HG02885 (cell line): ENCODE data around the gene ADAMTS17.
"Not testable (repeated sequence)": the region's sequence is repeated elsewhere in the genome, so short reads cannot be mapped to it uniquely, and the experiment has no call there.

Experiments
- ATAC-seq: cut with Tn5 transposase; IDR thresholded peaks from one replicate; pipeline ENCODE4 v1.9.1; 2021; ENCODE audit warnings: mild to moderate bottlenecking; ENCODE audit not compliant: unreplicated experiment, poor library complexity

The ADAMTS17 gene

DNA sequence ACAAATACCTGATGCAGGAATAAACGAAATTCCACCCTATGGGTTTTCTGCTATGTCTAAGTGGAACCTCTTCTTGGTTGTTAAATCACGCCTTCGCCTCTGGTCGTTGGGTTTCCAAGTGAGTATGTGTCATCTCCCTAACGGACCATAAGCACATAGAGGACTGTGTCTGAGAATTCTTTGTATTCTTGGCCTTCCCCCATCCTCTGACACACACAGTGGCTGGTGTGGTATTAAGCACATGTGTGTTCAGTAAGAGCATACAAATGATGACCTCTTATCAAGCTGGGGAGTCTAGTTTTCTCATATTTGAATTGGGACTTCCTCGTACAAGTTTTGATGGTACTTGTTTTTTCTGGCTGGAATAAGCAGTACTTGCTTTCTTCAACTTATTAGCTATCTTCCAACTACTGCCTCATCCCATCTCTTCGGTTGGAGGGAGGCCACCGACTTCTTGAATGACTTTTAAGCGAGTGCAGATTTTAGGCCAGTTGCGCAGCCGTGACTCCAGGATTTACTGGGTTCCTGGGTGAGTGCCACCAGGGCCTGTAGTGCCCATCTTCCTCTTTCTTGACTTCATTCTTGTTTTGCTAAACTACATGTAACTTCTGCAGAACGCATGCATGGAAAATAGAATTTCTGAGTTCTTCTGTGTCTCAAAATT, 240.2 kb downstream of the ADAMTS17 start:
- ATAC-seq, result no peak

DNA sequence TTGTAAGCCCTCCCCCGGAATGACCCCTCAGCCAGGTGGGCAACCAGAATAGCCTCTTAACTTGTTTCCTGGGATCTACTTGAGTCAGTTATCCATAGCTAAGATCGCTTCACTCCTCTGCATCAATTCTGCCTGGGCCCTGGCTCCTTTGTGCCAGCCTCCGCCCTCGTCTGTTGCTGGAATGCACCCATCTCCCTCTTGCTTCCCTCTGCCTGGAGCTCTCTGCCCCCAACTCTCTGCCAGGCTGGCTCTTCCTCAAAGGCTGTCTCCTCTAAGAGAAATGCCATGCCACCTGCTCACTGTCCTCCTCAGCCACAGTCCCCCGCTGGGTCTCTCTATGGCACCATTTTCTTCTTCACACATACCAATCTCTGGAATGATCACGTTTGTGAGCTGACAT, 240.8 kb downstream of the ADAMTS17 start:
- ATAC-seq, result no peak

DNA sequence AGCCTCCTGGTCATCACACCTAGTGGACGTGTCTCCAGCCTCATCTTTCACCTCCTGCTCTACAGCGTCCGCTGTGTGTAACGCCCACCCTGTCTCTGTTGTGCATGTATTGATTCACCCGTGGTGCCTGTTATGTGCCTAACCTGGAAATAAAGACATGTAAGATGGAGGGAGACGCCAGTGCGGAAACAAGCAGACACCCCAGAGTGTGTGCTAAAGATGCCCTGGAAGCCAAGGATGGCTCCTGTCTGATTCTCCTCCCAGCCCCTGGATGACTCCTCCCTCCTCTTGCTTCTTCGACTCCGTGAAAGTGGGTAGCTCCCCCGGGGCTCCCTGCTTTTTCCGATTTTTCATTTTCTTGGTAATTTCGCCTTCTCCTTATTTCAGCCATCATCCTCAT, 241.8 kb downstream of the ADAMTS17 start:
- no peak for ATAC-seq

DNA sequence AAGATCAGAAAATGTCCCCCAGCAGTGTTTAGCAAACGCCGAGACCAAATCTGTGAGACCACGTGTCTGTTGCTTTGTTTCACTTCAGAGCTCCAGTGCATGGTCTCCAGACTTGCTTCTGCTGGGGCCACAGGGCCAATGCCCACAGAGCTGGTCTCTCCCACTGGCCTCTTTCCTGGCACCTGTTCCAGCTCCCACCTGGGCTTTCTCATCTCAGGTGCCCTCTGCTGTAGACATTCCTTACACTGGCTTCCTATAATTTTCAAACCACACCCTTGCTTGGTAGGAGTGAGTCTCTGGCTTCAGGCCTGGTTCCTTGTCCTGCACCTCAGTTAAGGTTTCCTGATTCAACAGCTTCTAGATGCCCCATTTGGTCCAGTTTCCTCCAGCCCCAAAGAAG, 243.1 kb downstream of the ADAMTS17 start:
- ATAC-seq, result no peak

DNA sequence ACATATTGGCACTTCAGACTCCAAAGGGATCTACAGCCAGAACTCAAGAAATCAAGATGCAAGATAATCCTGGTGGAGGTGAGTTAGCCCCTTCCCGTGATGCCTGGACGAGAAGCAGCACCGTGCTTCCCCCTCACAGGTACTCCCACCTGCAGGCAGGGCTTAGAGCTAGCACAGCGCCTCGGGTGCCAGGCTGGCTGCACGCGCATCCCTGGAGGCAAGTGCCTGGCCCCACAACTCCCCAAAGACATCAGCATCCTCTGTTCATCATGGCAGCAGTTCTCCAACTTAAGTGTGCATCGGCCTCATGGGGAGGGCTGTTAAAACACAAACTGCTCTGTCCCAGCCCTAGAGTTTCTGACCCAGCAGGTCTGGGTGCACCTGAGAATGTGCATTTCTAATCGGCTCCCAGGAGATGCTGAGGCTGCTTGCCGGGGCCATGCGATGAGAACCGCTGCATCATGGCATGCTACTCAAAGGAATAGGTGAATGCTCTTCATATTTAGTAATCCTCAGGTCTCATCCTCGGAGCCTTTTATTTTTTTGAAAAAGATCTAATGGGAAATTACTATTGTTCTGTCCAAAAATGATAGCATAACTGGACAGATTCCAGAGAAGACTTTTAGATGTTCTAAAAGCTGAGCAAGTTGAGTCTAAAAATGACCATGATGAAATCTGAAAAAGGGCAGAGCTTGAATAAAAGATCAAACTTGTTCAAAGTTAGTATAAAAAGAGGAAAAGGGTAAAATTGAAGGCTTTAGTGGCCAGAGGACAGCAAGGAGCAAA, 244.2 kb downstream of the ADAMTS17 start:
- ATAC-seq, result no peak

DNA sequence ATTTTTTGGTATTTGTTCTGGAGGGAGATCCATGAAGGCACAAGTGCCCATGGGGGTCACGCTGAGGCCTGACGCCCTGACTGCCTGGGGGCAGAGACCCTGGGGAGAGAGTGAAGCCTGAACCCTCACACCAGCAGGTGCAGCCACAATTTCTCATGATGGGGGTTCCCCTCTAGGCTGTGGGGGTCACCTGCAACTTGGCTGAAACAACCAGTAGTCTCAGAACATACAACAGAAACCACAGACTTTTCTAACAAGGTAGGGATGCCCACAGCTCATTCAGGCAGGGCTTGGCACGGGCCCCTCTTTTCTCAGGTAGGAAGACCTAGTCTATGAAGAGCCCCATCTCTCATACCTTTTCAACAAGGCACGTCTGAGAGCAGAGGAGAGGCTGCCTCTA, 245.1 kb downstream of the ADAMTS17 start:
- no peak for ATAC-seq

DNA sequence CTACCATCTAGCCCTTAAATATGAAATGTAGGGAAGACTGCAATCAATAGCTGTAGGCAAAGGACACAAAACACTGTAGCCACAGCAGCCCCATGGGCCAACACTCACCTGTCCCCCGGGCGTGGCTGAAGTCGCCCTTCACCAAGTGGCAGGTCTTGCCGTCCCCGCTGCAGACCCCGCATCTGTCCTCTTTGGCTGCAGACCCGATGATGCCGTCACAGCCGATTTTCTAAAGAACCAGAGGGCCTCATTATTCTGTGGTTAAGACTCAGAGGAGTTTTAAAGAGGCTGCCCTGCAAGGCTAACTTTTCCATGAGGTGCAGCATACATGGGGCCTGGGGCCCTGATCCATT, 245.6 kb downstream of the ADAMTS17 start:
- ATAC-seq, result no peak

DNA sequence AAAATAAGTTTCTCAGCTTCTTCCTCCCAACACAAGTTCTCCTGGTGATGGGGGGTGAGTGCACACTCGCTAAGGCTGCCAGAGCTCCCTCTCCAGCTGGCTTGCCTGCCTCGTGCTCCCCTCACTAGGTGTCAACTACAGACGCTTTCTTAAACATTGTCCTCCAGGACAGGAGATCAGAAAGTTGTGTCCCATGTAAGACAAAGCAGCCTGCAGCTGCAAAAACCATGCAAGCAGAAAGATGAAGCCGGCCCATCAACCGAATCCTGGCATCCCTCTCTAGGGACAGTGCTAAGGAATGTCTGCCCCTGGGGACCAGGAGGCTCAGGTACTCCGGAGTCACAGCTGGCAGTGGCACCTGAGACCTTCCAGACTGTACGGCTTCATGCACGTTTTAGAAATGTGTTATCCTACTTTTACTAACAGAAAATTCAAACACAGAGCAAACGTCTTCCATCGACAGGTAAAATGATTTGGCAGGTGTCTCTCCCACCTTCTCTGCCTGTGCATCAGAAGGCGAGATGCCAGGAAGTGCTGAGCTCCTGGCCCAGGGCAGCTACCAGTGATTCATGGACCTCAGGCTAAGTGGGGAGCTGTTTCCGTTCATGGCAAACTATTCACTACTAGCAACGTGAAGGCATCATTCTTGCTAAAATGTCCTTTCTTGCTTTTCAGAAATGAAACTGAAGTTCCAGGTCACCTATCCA, 246.1 kb downstream of the ADAMTS17 start:
- no peak for ATAC-seq

DNA sequence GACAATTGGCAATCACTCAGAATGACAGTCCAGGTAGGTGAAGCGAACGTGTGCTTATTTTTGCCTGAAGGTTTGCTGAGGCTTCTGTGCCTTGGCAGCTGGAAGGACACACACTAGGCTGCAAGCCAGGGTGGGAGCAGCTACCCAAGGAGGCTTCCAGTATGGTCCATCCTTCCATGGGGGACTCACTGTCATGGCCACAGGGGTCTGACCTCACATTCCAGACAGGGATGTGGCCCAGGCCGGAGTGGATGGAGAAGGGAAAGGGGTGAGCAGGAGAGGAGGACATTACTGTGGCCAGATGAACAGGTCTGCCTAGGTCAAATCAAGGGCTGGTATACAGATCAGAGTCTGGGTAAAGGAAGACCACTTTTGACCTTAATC, 247.7 kb downstream of the ADAMTS17 start:
- ATAC-seq, result no peak

DNA sequence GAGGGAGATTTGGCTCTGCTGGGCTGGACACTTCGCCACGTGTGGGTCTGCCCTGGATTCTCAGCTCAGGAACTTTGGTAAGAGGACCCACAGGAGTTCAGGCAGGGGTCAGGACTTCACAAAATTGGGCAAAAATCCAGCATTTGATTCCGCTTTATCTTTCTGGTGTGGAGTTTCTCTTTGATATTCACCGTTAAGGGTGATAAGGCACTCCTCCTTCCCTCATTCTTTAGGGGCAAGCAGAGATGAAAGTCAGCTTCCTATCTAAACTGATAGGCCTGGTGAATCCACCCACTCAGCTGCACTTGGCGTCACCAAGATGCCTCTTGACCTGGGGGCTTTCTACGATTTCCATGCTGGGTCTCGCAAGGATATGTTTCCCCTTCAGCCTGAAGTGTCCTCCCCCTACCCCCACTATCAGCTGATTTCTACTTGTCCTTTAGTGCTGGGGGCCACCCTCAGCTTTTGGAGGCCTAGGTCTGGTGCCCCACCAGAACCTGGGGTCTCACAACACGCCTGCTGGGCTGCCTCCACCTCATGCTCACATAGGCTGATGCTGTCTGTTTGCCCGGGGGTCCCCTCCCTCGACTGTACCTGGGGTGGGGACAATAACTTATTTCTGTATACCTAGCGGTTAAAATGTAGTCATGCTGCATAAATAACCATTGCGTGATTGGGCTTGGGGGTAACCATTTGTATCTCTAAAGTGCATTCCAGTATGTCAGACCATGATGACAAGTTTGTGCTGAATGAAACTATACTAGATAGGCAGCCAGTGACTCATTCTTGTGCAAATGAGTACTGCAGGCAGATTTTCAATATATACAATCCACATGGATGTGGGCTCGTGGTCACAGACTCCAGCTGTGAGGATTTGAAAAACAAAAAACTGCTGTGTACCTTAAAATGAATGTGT, 248.3 kb downstream of the ADAMTS17 start:
- ATAC-seq, result no peak

DNA sequence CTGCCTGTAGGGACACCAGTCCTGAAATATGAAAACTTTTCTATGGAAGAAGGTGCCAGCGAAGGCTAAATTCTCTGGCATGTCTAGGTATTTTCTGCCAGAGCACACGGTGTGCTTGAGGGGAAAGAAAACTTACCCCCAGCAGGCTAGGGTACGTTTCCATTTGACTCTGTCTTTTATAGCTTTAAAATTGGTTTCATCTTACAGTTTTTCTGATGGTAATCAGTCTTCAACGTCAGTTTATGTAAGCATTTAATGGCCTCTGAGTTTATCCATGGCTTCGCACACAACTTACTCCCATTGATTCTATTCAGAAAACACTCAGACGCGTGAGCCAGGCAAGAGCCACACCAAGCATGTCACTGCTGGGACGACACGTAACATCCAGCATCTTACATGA, 249.7 kb downstream of the ADAMTS17 start:
- no peak for ATAC-seq

DNA sequence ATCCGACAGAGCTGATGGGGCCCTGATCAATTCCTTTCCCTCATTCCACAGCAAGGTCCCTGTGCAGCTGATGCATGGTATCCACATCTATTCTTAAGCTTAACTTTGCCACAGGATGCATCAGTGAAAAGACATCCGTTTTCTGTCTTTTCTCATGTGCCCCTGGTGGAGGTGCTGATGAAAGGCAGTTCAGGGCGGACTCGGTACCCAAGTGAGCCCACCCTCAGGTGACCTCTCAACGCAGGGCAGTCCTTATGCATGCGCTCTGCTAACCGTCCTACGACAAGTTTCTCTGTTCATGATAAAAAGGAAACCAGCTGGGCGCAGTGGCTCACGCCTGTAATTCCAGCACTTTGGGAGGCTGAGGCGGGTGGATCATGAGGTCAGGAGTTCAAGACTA, 251.4 kb downstream of the ADAMTS17 start:
- ATAC-seq, result no peak

DNA sequence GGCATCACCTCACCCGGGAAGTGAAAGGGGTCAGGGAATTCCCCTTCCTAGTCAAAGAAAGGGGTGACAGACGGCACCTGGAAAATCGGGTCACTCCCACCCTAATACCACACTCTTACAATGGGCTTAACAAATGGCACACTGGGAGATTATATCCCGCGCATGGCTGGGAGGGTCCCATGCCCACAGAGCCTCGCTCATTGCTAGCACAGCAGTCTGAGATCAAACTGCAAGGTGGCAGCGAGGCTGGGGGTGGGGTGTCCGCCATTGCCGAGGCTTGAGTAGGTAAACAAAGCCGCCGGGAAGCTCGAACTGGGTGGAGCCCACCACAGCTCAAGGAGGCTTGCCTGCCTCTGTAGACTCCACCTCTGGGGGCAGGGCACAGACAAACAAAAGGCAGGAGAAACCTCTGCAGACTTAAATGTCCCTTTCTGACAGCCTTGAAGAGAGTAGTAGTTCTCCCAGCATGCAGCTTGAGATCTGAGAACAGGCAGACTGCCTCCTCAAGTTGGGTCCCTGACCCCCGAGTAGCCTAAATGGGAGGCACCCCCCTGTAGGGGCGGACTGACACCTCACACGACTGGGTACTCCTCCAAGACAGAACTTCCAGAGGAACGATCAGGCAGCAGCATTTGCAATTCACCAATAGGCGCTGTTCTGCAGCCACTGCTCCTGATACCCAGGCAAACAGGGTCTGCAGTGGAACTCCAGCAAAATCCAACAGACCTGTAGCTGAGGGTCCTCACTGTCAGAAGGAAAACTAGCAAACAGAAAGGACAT, 257.5 kb downstream of the ADAMTS17 start:
- not testable (repeated sequence) for ATAC-seq

DNA sequence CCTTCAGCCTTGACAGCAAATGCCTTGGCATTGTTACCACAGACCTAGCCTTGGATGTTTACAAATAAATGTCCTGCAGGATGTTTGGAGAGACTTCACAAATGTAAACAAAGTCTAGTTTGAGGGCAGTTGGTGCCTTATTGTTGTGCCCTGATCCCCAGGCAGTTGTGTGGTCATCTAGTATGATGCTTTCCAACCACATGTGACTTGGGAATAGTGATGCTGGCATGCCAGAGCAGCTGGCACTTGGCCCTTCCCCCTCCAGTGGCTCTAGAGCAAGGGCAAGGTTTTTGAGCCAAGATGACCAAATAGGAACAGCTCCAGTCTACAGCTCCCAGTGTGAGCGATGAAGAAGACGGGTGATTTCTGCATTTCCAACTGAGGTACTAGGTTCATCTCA, 258.2 kb downstream of the ADAMTS17 start:
- no peak for ATAC-seq

DNA sequence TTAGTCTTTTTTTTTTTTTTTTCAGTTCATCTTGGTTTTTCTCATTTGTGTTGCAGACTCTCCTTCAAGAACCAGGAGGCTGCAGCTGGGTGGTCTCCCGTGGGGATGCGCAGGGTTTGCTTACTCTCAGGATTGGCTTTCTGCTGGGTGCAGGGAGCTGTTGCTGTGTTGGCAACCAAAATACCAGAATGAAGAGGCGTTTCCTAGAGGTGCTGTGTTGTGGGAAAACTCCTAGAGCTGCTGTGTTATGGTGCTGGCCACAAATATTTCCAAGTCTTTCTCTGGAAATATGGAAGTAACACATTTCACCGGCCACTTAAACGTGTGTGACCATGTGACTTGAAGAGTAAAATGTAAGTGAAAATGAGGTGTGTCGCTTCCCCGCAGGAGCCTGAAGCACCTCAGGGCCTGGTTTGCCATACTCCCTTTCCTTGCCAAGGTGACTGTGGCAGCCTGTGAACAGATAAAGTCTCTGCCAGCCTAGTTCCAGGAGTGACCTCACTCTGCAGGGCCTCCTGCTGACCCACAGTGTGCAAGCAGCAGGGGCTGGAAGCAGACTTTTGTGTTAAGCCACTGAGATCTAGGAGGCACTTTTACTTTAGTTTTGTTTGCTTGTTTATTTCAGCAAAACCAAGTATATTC, 258.9 kb downstream of the ADAMTS17 start:
- no peak for ATAC-seq

DNA sequence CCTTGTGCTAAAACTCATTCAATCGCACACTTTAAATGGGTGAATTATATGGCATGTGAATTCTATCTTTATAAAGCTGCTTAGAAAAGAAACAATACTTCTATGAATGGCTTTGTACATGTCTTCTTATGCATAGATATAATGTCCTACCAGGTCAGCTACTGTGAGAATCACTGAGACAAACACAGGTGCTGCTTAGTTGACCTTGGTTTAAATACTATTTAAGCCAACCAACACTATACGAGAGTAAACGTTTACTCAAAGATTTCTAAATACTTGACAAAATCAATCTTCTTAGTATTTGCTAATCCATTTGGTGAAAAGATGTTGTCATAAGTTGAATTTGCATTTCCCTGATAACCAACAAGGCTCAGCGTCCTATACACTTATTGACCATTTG, 260.3 kb downstream of the ADAMTS17 start:
- ATAC-seq, result no peak

DNA sequence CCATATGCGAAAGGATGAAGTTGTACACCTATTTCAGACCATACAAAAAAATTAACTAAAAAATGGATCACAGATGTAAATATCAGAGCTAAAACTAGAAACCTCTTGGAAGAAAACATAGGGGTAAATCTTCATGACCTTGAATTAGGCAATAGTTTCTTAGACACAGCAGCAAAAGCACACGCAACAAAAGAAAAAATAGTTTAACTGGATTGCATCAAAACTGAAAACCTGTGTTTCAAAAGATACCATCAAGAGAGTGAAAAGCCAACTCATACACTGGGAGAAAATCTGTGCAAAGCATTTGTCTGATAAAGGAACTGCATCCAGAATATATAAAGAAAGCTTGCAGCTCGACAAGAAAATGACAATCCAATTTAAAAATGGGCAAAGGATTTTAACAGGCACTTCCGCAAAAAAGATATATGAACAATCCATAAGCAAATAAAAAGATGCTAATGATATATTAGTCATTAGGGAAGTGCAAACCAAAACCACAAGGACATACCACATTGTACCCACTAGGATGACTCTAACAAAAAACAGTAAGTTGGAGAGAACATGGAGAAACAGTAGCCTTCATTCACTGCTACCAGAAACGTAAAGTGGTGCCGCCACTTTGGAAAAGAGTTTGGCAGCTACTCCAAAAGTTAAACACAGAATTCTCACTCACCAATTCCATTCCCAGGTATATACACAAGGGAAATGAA, 263.1 kb downstream of the ADAMTS17 start:
- ATAC-seq, result no peak

DNA sequence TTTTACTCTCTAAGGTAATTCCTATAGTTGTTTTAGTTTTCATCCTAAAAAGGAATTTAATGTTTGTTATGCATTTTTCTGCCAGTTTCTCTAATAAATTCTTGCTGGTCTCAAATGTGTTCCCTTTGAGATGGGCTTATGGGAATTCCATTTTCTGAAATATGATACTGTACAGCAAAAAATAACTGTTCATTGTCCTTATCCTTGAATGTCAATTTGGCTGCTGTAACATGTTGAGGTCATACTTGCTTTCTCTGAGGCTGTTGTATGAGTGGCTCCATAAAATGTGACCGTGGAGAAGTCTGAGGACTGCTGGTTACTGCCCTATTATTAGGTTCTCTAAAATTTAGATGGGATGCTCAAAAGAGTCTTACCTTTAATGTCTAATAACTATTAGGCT, 266.5 kb downstream of the ADAMTS17 start:
- ATAC-seq, result no peak

DNA sequence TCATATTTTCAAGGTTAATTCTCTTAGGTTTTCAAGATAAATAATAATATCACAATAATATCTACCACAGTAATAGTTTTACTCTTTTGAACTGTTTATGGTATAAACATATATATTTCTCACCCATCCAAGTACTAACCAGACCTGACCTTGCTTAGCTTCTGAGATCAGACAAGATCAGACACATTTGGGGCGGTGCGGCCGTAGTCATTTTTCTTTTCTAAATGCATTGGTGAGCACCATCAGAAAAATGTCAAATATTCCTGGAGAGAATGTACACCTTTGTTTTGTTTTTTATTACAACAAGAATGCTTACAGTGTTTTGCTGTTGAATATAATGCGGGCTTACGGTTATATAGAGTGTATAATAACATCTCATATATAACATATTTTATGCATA, 267.8 kb downstream of the ADAMTS17 start:
- no peak for ATAC-seq
